Measurements from ENCODE around the gene KPNA3. TPM values are rescaled to one million over a fixed set of nuclear protein-coding genes. Genes with fewer than 3 reads are reported as not detected.

Gene KPNA3
- total and polyA plus RNA-seq, 12 donors: 22.5 to 79.1 (median 55.0) TPM

GRCh38 chr13:49654011-49654410, 138.5 kb downstream of the KPNA3 start:
- TF ChIP-seq, protein P1, sequence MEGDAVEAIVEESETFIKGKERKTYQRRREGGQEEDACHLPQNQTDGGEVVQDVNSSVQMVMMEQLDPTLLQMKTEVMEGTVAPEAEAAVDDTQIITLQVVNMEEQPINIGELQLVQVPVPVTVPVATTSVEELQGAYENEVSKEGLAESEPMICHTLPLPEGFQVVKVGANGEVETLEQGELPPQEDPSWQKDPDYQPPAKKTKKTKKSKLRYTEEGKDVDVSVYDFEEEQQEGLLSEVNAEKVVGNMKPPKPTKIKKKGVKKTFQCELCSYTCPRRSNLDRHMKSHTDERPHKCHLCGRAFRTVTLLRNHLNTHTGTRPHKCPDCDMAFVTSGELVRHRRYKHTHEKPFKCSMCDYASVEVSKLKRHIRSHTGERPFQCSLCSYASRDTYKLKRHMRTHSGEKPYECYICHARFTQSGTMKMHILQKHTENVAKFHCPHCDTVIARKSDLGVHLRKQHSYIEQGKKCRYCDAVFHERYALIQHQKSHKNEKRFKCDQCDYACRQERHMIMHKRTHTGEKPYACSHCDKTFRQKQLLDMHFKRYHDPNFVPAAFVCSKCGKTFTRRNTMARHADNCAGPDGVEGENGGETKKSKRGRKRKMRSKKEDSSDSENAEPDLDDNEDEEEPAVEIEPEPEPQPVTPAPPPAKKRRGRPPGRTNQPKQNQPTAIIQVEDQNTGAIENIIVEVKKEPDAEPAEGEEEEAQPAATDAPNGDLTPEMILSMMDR (IDR thresholded peaks at IDR 0.05): no peak
- Histone ChIP-seq H3K36me3 (no peaks in the 10 kb centered on the region), H3K27ac (no peak overlapping the region), H3K27me3 (no peaks in the 10 kb centered on the region), H3K9me3 (no peaks in the 10 kb centered on the region), H3K4me3 (no peak overlapping the region), H3K4me1 (peaks cover 0 to 20% (median 0%) of the 10 kb centered on the region in 9 donors)
- WGBS, 2 donors: 54 to 79% methylated on average over 3 of the region's 3 CpGs
- ATAC-seq (no peak), DNase-seq (no peak)
- intact Hi-C loops (cut with DNase I): loop anchor here in 4 of 10 donors (5.0 kb wide), 1 partner anchor 193 kb away; no protein-coding TSS in a partner anchor

- Histone ChIP-seq H3K9me3 (no peaks in the 10 kb centered on the region), H3K36me3 (no peaks in the 10 kb centered on the region), H3K27ac (no peak overlapping the region), H3K4me1 (peaks cover 0 to 20% (median 0%) of the 10 kb centered on the region in 9 donors), H3K4me3 (no peak overlapping the region), H3K27me3 (no peaks in the 10 kb centered on the region)
- TF ChIP-seq, protein P1 (IDR thresholded peaks at IDR 0.05): no peak
- DNase-seq (no peak), ATAC-seq (no peak)
- intact Hi-C loops (cut with DNase I): loop anchor here in 4 of 10 donors (5.0 kb wide), 1 partner anchor 194 kb away; no protein-coding TSS in a partner anchor
These were observed 139.0 kb downstream of the KPNA3 start for GRCh38 chr13:49653478-49653877.

- peak in 5 of 8 donors; percentile 48 to 65 (median 55) for ATAC-seq
- peaks cover 0 to 20% (median 0%) of the 10 kb centered on the region in 9 donors for H3K4me1 ChIP-seq
- H3K27ac ChIP-seq: no peak overlapping the region
- no peaks in the 10 kb centered on the region for H3K9me3 ChIP-seq
- no peak overlapping the region for H3K4me3 ChIP-seq
- no peaks in the 10 kb centered on the region for H3K36me3 ChIP-seq
- DNase-seq: no peak
- TF ChIP-seq, protein P1 (IDR thresholded peaks at IDR 0.05): peak in 8 of 9 donors; percentile 11 to 61 (median 52)
- WGBS, 2 donors: 53 to 57% methylated on average over 16 of the region's 16 CpGs
- intact Hi-C loops (cut with DNase I): loop anchor here in 4 of 10 donors (5.0 kb wide), 1 partner anchor 195 kb away; no protein-coding TSS in a partner anchor
- no peaks in the 10 kb centered on the region for H3K27me3 ChIP-seq
These were observed 139.9 kb downstream of the KPNA3 start for GRCh38 chr13:49652355-49653305.

- Histone ChIP-seq H3K4me3 (no peak overlapping the region), H3K4me1 (peaks cover 0 to 20% (median 0%) of the 10 kb centered on the region in 9 donors), H3K9me3 (no peaks in the 10 kb centered on the region), H3K27me3 (no peaks in the 10 kb centered on the region), H3K27ac (no peak overlapping the region), H3K36me3 (no peaks in the 10 kb centered on the region)
- 86% methylated on average over 17 of the region's 17 CpGs for WGBS, 2 donors
- ATAC-seq: peak in 1 of 8 donors; percentile 24
- DNase-seq: no peak
- TF ChIP-seq, protein P1 (IDR thresholded peaks at IDR 0.05): no peak
- intact Hi-C loops (cut with DNase I): loop anchor here in 4 of 10 donors (5.0 kb wide), 1 partner anchor 196 kb away; no protein-coding TSS in a partner anchor
These were observed 140.7 kb downstream of the KPNA3 start for GRCh38 chr13:49651570-49652354.
